Measurements from ENCODE around the gene MAD2L2.

Gene MAD2L2

DNA sequence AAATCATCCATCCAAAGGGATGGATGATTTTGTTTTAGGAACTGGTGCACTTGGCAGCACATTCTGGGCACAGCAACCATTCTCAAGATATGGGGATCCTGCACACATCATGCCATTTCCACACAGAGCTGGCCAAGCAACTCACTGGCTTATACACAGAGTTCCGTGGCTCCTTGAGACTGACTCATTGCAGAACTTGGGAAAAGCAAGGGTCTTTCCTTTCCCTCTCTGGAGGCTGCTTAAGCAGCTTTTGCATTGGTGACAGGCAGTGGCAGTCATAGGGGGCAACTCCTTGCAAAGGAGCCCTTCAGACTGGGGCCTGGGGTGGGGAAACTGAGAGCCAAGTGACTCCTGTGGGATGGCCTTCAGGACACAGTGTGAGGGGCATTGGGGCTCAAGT is 1.9 kb upstream of the MAD2L2 start:
- H4K20me1 ChIP-seq (ENCODE audit: low read depth, low read length): no peaks in the 10 kb centered on the region
- no peak overlapping the region for H3K9ac ChIP-seq (ENCODE audit: low read length)
- H3K9me2 ChIP-seq (replicated peaks; ENCODE audit: insufficient read depth, low read length): no peaks in the 10 kb centered on the region
- TF ChIP-seq, protein P1, sequence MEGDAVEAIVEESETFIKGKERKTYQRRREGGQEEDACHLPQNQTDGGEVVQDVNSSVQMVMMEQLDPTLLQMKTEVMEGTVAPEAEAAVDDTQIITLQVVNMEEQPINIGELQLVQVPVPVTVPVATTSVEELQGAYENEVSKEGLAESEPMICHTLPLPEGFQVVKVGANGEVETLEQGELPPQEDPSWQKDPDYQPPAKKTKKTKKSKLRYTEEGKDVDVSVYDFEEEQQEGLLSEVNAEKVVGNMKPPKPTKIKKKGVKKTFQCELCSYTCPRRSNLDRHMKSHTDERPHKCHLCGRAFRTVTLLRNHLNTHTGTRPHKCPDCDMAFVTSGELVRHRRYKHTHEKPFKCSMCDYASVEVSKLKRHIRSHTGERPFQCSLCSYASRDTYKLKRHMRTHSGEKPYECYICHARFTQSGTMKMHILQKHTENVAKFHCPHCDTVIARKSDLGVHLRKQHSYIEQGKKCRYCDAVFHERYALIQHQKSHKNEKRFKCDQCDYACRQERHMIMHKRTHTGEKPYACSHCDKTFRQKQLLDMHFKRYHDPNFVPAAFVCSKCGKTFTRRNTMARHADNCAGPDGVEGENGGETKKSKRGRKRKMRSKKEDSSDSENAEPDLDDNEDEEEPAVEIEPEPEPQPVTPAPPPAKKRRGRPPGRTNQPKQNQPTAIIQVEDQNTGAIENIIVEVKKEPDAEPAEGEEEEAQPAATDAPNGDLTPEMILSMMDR (IDR thresholded peaks at IDR 0.05; ENCODE audit: insufficient read depth, low read length, poor library complexity, severe bottlenecking): no peak
- no peak for TF ChIP-seq EZH2phosphoT487 (conservative IDR thresholded peaks at IDR 0.05; ENCODE audit: low read length)
- no peaks in the 10 kb centered on the region for H3K9me3 ChIP-seq (ENCODE audit: insufficient read depth, low read length)
- no peaks in the 10 kb centered on the region for H3K36me3 ChIP-seq (ENCODE audit: low read length)
- no peak overlapping the region for H3K27ac ChIP-seq (ENCODE audit: low read depth, low read length)
- no peak overlapping the region for H3K4me3 ChIP-seq (ENCODE audit: insufficient read depth, low read length, poor library complexity, severe bottlenecking)
- H2AFZ ChIP-seq (ENCODE audit: low read depth, low read length, severe bottlenecking): no peak overlapping the region
- H3K27me3 ChIP-seq (ENCODE audit: low read length): no peaks in the 10 kb centered on the region
- H3K4me2 ChIP-seq (ENCODE audit: low read depth, low read length, poor library complexity, severe bottlenecking): no peak overlapping the region
- no peaks in the 10 kb centered on the region for H3K79me2 ChIP-seq (ENCODE audit: insufficient read depth, low read length)
- no peaks in the 10 kb centered on the region for H3F3A ChIP-seq (ENCODE audit: insufficient read depth)

DNA sequence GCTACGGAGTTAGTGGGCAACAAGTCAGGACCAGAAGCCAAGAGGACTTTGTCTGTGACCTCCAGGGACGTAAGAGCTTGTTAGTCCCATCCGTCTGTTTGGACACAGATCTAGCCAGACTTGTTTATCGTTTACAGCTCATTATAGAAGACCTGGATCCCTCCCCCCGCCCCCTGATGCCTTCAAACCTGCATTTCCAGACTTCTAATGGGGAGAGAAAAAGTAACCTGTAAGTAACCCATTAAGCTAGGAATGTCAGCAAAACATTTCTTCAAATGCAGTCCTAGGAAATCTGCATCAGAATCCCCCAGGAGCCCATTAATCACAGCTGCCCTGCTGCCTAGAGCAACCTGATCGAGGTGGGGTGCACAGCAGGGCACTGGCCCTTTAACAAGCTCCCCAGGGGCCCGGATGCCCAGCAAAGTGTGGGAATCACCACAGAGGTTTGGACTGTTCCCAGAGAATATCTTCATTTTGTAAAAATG is 1.4 kb upstream of the MAD2L2 start:
- H3K9me3 ChIP-seq (ENCODE audit: insufficient read depth, low read length): no peaks in the 10 kb centered on the region
- peak overlapping the region; percentile 83 for H3K4me2 ChIP-seq (ENCODE audit: low read depth, low read length, poor library complexity, severe bottlenecking)
- no peaks in the 10 kb centered on the region for H3K9me2 ChIP-seq (replicated peaks; ENCODE audit: insufficient read depth, low read length)
- no peaks in the 10 kb centered on the region for H3K79me2 ChIP-seq (ENCODE audit: insufficient read depth, low read length)
- no peak overlapping the region for H3K27ac ChIP-seq (ENCODE audit: low read depth, low read length)
- no peaks in the 10 kb centered on the region for H3K27me3 ChIP-seq (ENCODE audit: low read length)
- H3K9ac ChIP-seq (ENCODE audit: low read length): peak overlapping the region; percentile 83; the same call in 1 of the 2 replicates
- peak overlapping the region; percentile 98 for H2AFZ ChIP-seq (ENCODE audit: low read depth, low read length, severe bottlenecking)
- H3F3A ChIP-seq (ENCODE audit: insufficient read depth): no peaks in the 10 kb centered on the region
- no peaks in the 10 kb centered on the region for H4K20me1 ChIP-seq (ENCODE audit: low read depth, low read length)
- H3K36me3 ChIP-seq (ENCODE audit: low read length): no peaks in the 10 kb centered on the region
- TF ChIP-seq, protein P1 (IDR thresholded peaks at IDR 0.05; ENCODE audit: insufficient read depth, low read length, poor library complexity, severe bottlenecking): no peak
- TF ChIP-seq EZH2phosphoT487 (conservative IDR thresholded peaks at IDR 0.05; ENCODE audit: low read length): no peak
- no peak overlapping the region for H3K4me3 ChIP-seq (ENCODE audit: insufficient read depth, low read length, poor library complexity, severe bottlenecking)

DNA sequence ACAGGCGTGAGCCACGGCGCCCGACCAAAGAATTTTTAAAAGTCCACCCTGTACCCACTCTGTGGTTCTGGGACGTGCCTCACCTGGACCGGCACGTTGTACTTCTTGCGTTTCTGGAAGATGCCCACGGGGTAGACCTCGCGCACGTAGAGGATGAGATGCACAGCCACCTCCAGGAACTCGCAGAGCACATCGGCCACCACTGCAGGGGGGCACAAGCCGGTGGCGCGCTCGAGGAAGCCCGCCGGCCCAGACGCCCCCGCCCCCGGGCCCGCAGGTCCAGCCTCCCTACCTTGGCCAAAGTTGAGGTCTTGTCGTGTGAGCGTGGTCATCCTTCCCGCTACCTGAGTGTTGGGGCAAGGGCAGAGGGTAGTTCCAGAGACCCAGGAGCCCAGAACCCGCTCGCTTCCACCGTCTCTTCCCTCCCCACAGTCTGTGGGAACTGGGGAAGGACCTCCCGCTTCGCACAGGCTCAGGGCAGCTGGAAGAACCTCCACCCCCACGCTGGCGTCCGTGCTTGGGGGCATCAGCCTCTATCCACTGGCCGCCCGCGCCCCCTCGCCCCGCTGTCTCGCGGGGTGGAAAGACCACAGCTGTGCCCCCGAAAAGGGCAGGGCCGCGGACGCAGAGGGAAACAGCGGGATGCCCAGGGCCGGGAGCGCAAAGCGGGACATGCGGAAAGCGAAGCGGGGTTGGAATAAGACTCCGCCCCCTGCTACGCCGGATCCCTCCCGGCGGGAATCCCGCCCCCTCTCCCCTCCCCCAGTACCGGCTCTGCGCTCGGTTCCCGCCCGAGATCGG is 478 bp downstream of the MAD2L2 start:
- peak overlapping the region; percentile 73 for H3K27ac ChIP-seq (ENCODE audit: low read depth, low read length)
- no peaks in the 10 kb centered on the region for H4K20me1 ChIP-seq (ENCODE audit: low read depth, low read length)

DNA sequence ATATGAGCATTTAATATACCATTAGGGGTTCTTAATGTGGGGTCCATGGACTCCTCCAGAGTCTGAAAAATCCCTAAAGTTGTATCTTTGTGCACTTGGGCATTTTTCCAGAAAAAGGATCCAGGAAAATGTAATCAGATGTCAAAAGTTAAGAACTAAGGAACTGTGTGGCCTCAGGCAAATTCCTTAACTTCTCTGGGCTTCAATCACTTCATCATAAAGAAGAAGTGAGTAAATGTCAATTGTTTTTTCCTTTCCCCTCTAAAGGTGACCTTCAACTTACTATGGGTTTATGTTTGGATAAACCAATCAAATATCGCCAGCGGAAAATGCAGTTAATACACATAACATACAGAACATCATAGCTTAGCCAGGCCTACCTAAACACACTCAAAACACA is 2.5 kb downstream of the MAD2L2 start:
- H3K79me2 ChIP-seq (ENCODE audit: insufficient read depth, low read length): no peaks in the 10 kb centered on the region
- no peaks in the 10 kb centered on the region for H3K36me3 ChIP-seq (ENCODE audit: low read length)
- H3K4me2 ChIP-seq (ENCODE audit: low read depth, low read length, poor library complexity, severe bottlenecking): no peak overlapping the region
- no peak overlapping the region for H3K9ac ChIP-seq (ENCODE audit: low read length)
- H3K9me3 ChIP-seq (ENCODE audit: insufficient read depth, low read length): no peaks in the 10 kb centered on the region
- no peak overlapping the region for H3K4me3 ChIP-seq (ENCODE audit: insufficient read depth, low read length, poor library complexity, severe bottlenecking)
- no peaks in the 10 kb centered on the region for H4K20me1 ChIP-seq (ENCODE audit: low read depth, low read length)
- H3F3A ChIP-seq (ENCODE audit: insufficient read depth): no peaks in the 10 kb centered on the region
- no peaks in the 10 kb centered on the region for H3K27me3 ChIP-seq (ENCODE audit: low read length)
- no peaks in the 10 kb centered on the region for H3K9me2 ChIP-seq (replicated peaks; ENCODE audit: insufficient read depth, low read length)
- TF ChIP-seq, protein P1 (IDR thresholded peaks at IDR 0.05; ENCODE audit: insufficient read depth, low read length, poor library complexity, severe bottlenecking): no peak
- no peak for TF ChIP-seq EZH2phosphoT487 (conservative IDR thresholded peaks at IDR 0.05; ENCODE audit: low read length)
- H2AFZ ChIP-seq (ENCODE audit: low read depth, low read length, severe bottlenecking): no peak overlapping the region
- H3K27ac ChIP-seq (ENCODE audit: low read depth, low read length): no peak overlapping the region

More for the DNA sequence above, 478 bp downstream of the MAD2L2 start:
- no peaks in the 10 kb centered on the region for H3F3A ChIP-seq (ENCODE audit: insufficient read depth)
- H3K9ac ChIP-seq (ENCODE audit: low read length): peak overlapping the region; percentile 83
- no peaks in the 10 kb centered on the region for H3K27me3 ChIP-seq (ENCODE audit: low read length)
- no peaks in the 10 kb centered on the region for H3K36me3 ChIP-seq (ENCODE audit: low read length)
- H3K79me2 ChIP-seq (ENCODE audit: insufficient read depth, low read length): no peaks in the 10 kb centered on the region
- peak overlapping the region; percentile 98 for H2AFZ ChIP-seq (ENCODE audit: low read depth, low read length, severe bottlenecking)
- H3K9me2 ChIP-seq (replicated peaks; ENCODE audit: insufficient read depth, low read length): no peaks in the 10 kb centered on the region
- no peak for TF ChIP-seq EZH2phosphoT487 (conservative IDR thresholded peaks at IDR 0.05; ENCODE audit: low read length)
- no peaks in the 10 kb centered on the region for H3K9me3 ChIP-seq (ENCODE audit: insufficient read depth, low read length)
- H3K4me2 ChIP-seq (ENCODE audit: low read depth, low read length, poor library complexity, severe bottlenecking): peak overlapping the region; percentile 83
- peak overlapping the region; percentile 92 for H3K4me3 ChIP-seq (ENCODE audit: insufficient read depth, low read length, poor library complexity, severe bottlenecking)
